ENCODE data around the gene B9D2.

DNA sequence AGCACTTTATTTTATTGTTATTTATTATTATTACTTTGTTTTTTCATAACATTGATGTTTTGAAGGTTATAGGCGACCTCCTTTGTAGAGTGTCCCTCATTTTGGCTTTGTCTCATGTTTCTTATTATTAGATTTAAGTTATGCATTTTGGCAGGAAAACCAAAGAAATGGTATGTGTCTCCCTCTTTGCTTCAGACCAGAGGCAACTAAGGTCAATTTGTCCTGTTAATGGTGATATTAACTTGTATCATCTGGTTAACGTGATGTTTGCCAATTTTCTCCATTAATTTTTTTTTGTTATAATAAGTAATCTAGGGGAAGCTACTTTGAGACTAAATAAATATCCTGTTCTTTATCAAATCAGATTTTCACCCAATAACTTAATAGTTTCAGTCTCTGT is 8.6 kb upstream of the B9D2 start:
- TF ChIP-seq EZH2 (IDR thresholded peaks at IDR 0.05; ENCODE audit: borderline replicate concordance, low read length), result no peak
- TF ChIP-seq, protein P1, sequence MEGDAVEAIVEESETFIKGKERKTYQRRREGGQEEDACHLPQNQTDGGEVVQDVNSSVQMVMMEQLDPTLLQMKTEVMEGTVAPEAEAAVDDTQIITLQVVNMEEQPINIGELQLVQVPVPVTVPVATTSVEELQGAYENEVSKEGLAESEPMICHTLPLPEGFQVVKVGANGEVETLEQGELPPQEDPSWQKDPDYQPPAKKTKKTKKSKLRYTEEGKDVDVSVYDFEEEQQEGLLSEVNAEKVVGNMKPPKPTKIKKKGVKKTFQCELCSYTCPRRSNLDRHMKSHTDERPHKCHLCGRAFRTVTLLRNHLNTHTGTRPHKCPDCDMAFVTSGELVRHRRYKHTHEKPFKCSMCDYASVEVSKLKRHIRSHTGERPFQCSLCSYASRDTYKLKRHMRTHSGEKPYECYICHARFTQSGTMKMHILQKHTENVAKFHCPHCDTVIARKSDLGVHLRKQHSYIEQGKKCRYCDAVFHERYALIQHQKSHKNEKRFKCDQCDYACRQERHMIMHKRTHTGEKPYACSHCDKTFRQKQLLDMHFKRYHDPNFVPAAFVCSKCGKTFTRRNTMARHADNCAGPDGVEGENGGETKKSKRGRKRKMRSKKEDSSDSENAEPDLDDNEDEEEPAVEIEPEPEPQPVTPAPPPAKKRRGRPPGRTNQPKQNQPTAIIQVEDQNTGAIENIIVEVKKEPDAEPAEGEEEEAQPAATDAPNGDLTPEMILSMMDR (conservative IDR thresholded peaks at IDR 0.05 in 1 of 2, IDR thresholded peaks at IDR 0.05 in 1 of 2; ENCODE audit: extremely low read depth in 1 of 2, insufficient read depth in 1 of 2, low read depth in 1 of 2, low read length in 2 of 2), result no peak

All from mammary epithelial cell (primary cell).